Natural killer cell (primary cell): ENCODE data around the gene LIFR. TPM values are rescaled to one million over a fixed set of nuclear protein-coding genes. Genes with fewer than 3 reads are reported as not detected.
"Not testable (repeated sequence)": the region's sequence is repeated elsewhere in the genome, so short reads cannot be mapped to it uniquely, and the experiment has no call there.

ENCODE experiments used
- ATAC-seq, 3 donors: fragments of 150-1000 bp in 2 of 3; fragments of 200-7000 bp in 1 of 3; cut with Tn5 transposase; 1 replicate in 1 of 3; 2 replicates in 2 of 3; pipeline ENCODE4 v1.10.0; 2021; ENCODE audit warnings: mild to moderate bottlenecking in 2 of 3, moderate library complexity in 2 of 3
- DNase-seq, 2 donors: peaks; one replicate each; pipeline versions ENCODE4 v3.0.0 to v3.0.0-alpha.2; 2013 to 2021; ENCODE audit warnings: mixed read lengths in 1 of 2
- H3K27ac ChIP-seq: one replicate; pipeline ENCODE4 v1.5.1; 2013; ENCODE audit warnings: mild to moderate bottlenecking, low read length
- H3K27me3 ChIP-seq: one replicate; pipeline ENCODE4 v1.6.1; 2013; ENCODE audit warnings: low read length; ENCODE audit not compliant: control insufficient read depth, insufficient read depth
- H3K36me3 ChIP-seq: one replicate; pipeline ENCODE4 v1.6.1; 2013; ENCODE audit warnings: low read length; ENCODE audit not compliant: control insufficient read depth, insufficient read depth
- H3K4me1 ChIP-seq: one replicate; pipeline ENCODE4 v1.6.1; 2013; ENCODE audit warnings: low read length; ENCODE audit not compliant: control insufficient read depth, insufficient read depth
- H3K4me3 ChIP-seq: one replicate; pipeline ENCODE4 v1.5.1; 2013; ENCODE audit warnings: low read length
- H3K9me3 ChIP-seq: one replicate; pipeline ENCODE4 v1.6.1; 2013; ENCODE audit warnings: low read length; ENCODE audit not compliant: control insufficient read depth, insufficient read depth
- H3K27ac Mint-ChIP-seq, 2 donors: one replicate each; pipeline ENCODE4 v1.8.0; 2022; ENCODE audit warnings: mild to moderate bottlenecking in 2 of 2, mixed read lengths in 2 of 2, moderate library complexity in 1 of 2
- H3K27me3 Mint-ChIP-seq, 2 donors: one replicate each; pipeline ENCODE4 v1.8.0; 2022; ENCODE audit warnings: low read depth in 2 of 2, mixed read lengths in 2 of 2
- H3K36me3 Mint-ChIP-seq: one replicate; pipeline ENCODE4 v1.8.0; 2022; ENCODE audit warnings: mixed read lengths
- H3K4me1 Mint-ChIP-seq, 2 donors: one replicate each; pipeline ENCODE4 v1.8.0; 2022; ENCODE audit warnings: mixed read lengths in 2 of 2
- H3K4me3 Mint-ChIP-seq: one replicate; pipeline ENCODE4 v1.8.0; 2022; ENCODE audit warnings: mild to moderate bottlenecking, moderate library complexity, mixed read lengths
- H3K9me3 Mint-ChIP-seq, 2 donors: one replicate each; pipeline ENCODE4 v1.8.0; 2022; ENCODE audit warnings: mixed read lengths in 2 of 2
- WGBS: methylation state at CpG from one replicate; pipeline ENCODE4 v1.1.7; 2013; ENCODE audit warnings: missing lambda C conversion rate; ENCODE audit not compliant: insufficient coverage; 5-methylcytosine and 5-hydroxymethylcytosine counted together
- intact Hi-C: fragments of 100-400 bp; cut with micrococcal nuclease; formaldehyde crosslinking; loops from one replicate; pipeline ENCODE4 v1.14.2; 2022
- total RNA-seq, 4 donors: library from RNA; stranded (reverse); fragments of 120-200 nt in 1 of 4; gene quantifications; one replicate each; pipeline versions ENCODE4 v1.2.3 to v1.2.4, GENCODE V29; 2013 to 2022
- TF ChIP-seq, protein P1 (sequence below): fragments of 200-600 bp; IDR thresholded peaks from one replicate; pipeline ENCODE4 v1.8.0; 2022; ENCODE audit warnings: antibody characterized with exemption

Gene LIFR
- total RNA-seq, 3 donors from 2014 or later (not counting 1 experiment from before 2014, with no cell fraction given): not detected

DNA sequence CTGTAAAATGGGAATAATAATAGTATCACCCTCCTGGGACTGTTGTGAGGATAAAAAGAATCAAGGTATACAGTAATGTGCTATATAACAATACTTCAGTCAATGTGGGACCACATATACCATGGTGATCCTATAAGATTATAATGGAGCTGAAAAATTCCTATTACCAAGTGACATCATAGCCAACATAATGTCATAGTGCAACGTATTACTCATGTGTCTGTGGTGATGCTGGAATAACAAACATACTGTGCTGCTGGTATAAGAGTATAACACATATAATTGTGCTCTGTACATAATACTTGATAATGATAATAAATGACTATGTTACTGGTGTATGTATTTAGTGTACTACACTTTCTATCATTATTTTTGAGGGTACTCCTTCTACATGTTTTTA is 38.1 kb downstream of the LIFR start:
- Histone ChIP-seq H3K27me3 (peaks cover 2% of the 10 kb centered on the region), H3K36me3 (no peaks in the 10 kb centered on the region), H3K4me3 (no peak overlapping the region), H3K4me1 (no peaks in the 10 kb centered on the region), H3K27ac (no peak overlapping the region), H3K9me3 (no peaks in the 10 kb centered on the region)
- no peak for ATAC-seq
- Mint-ChIP-seq H3K4me3 (no peak overlapping the region), H3K36me3 (no peaks in the 10 kb centered on the region), H3K27ac (no peak overlapping the region), H3K4me1 (no peaks in the 10 kb centered on the region), H3K27me3 (peaks cover 15 to 62% of the 10 kb centered on the region in 2 donors), H3K9me3 (no peaks in the 10 kb centered on the region)
- no peak for DNase-seq
- no CpG with 5 or more reads among the region's 1 CpG for WGBS
- TF ChIP-seq, protein P1, sequence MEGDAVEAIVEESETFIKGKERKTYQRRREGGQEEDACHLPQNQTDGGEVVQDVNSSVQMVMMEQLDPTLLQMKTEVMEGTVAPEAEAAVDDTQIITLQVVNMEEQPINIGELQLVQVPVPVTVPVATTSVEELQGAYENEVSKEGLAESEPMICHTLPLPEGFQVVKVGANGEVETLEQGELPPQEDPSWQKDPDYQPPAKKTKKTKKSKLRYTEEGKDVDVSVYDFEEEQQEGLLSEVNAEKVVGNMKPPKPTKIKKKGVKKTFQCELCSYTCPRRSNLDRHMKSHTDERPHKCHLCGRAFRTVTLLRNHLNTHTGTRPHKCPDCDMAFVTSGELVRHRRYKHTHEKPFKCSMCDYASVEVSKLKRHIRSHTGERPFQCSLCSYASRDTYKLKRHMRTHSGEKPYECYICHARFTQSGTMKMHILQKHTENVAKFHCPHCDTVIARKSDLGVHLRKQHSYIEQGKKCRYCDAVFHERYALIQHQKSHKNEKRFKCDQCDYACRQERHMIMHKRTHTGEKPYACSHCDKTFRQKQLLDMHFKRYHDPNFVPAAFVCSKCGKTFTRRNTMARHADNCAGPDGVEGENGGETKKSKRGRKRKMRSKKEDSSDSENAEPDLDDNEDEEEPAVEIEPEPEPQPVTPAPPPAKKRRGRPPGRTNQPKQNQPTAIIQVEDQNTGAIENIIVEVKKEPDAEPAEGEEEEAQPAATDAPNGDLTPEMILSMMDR: no peak
- intact Hi-C loops: no loop called here

DNA sequence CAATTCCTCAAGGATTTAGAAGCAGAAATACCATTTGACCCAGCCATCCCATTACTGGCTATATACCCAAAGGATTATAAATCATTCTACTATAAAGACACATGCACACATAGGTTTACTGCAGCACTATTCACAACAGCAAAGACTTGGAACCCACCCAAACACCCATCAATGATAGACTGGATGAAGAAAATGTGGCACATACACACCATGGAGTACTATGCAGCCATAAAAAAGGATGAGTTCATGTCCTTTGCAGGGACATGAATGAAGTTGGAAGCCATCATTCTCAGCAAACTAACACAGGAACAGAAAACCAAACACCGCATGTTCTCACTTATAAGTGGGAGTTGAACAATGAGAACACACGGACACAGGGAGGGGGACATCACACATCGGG is 39.8 kb downstream of the LIFR start:
- H3K27me3 ChIP-seq, H3K4me3 Mint-ChIP-seq, intact Hi-C loops, H3K4me1 ChIP-seq, DNase-seq, ATAC-seq, H3K27ac ChIP-seq, H3K9me3 ChIP-seq, H3K36me3 ChIP-seq, H3K36me3 Mint-ChIP-seq, H3K9me3 Mint-ChIP-seq, H3K4me1 Mint-ChIP-seq, H3K27ac Mint-ChIP-seq, H3K4me3 ChIP-seq: not testable (repeated sequence)
- H3K27me3 Mint-ChIP-seq: peaks cover 15 to 65% of the 10 kb centered on the region in 2 donors
- 94% methylated on average over 2 of the region's 3 CpGs for whole genome bisulfite sequencing

DNA sequence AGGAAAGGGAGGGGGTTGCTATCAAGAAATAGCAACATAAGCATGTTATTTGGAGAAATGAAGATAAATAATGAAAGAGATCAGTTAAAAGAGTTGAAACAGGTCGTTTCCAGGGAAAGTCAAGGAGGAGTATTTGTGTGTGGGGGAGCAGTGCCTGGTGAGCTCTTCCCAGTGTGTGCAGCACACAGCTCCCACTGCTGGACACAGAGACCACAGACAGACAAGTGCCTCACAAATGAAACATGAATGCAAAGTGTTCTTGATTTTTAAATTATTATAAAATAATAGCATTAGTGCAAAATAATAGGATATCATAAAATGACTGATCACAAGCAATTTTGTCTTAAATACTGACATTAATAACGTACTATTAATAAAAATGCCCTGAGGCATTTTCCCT is 40.8 kb downstream of the LIFR start:
- H3K27me3 ChIP-seq: peaks cover 5% of the 10 kb centered on the region
- no peak overlapping the region for H3K4me3 ChIP-seq
- Mint-ChIP-seq H3K27ac (no peak overlapping the region), H3K4me3 (no peak overlapping the region), H3K36me3 (no peaks in the 10 kb centered on the region), H3K27me3 (peaks cover 15 to 61% of the 10 kb centered on the region in 2 donors), H3K9me3 (no peaks in the 10 kb centered on the region), H3K4me1 (no peaks in the 10 kb centered on the region)
- no peaks in the 10 kb centered on the region for H3K36me3 ChIP-seq
- 27% methylated on average over 1 of the region's 2 CpGs for WGBS
- intact Hi-C loops: no loop called here
- H3K4me1 ChIP-seq: no peaks in the 10 kb centered on the region
- DNase-seq: no peak
- TF ChIP-seq, protein P1: no peak
- no peak overlapping the region for H3K27ac ChIP-seq
- no peaks in the 10 kb centered on the region for H3K9me3 ChIP-seq
- no peak for ATAC-seq

DNA sequence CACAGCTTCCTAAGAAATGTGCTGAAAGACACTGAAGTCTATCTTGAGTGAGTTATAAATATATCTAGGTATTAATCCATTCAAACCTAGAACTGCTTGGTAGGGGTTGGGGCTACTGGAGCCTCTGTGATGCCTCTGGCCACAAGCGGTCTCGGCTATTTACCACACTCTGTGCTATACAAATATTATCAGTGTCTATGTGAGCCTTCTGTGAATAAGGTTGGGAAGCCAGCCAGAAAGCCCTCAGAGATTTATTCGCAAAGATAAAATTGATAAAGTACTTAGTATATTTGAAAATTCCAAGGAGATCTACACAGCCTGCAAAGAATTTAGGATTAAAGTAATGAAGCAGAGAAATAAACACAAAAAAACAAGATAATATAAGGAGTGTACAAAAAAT is 41.4 kb downstream of the LIFR start:
- WGBS: no CpG with 5 or more reads among the region's 3 CpGs
- no peak for ATAC-seq
- Histone ChIP-seq H3K27me3 (peaks cover 5% of the 10 kb centered on the region), H3K4me3 (no peak overlapping the region), H3K4me1 (no peaks in the 10 kb centered on the region), H3K27ac (no peak overlapping the region), H3K9me3 (no peaks in the 10 kb centered on the region), H3K36me3 (no peaks in the 10 kb centered on the region)
- TF ChIP-seq, protein P1: no peak
- no peaks in the 10 kb centered on the region for H3K36me3 Mint-ChIP-seq
- no peak overlapping the region for H3K4me3 Mint-ChIP-seq
- DNase-seq: no peak
- H3K4me1 Mint-ChIP-seq: no peaks in the 10 kb centered on the region
- no peak overlapping the region for H3K27ac Mint-ChIP-seq
- no peaks in the 10 kb centered on the region for H3K9me3 Mint-ChIP-seq
- intact Hi-C loops: no loop called here
- peaks cover 15 to 60% of the 10 kb centered on the region in 2 donors for H3K27me3 Mint-ChIP-seq
